IPS DF 6.9 (cell line): ENCODE data around the gene PRDM15.

ENCODE experiments used
- DNase-seq: peaks from one replicate; pipeline ENCODE4 v3.0.0-alpha.2; 2013; ENCODE audit warnings: low read depth, low spot score
- H3K27ac ChIP-seq: one replicate; pipeline ENCODE4 v1.5.1; 2013; ENCODE audit warnings: low read length, control low read depth
- H3K27me3 ChIP-seq: 2 replicates; pipeline ENCODE4 v1.6.1; 2013; ENCODE audit warnings: mild to moderate bottlenecking, low read length; ENCODE audit not compliant: control insufficient read depth, insufficient read depth
- H3K36me3 ChIP-seq: 2 replicates; pipeline ENCODE4 v1.6.1; 2013; ENCODE audit warnings: low read length; ENCODE audit not compliant: control insufficient read depth, insufficient read depth
- H3K4me1 ChIP-seq: 2 replicates; pipeline ENCODE4 v1.6.1; 2013; ENCODE audit warnings: low read length; ENCODE audit not compliant: control insufficient read depth, insufficient read depth
- H3K4me3 ChIP-seq: 2 replicates; pipeline ENCODE4 v1.5.1; 2013; ENCODE audit warnings: mild to moderate bottlenecking, low read length
- H3K9me3 ChIP-seq: 2 replicates; pipeline ENCODE4 v1.6.1; 2013; ENCODE audit warnings: low read length, inconsistent platforms; ENCODE audit not compliant: control insufficient read depth, insufficient read depth
- WGBS: extraction: QIAGEN DNeasy Blood & Tissue Kit; methylation state at CpG from one replicate; pipeline ENCODE4 v1.1.7; 2013; ENCODE audit warnings: mixed read lengths, missing lambda C conversion rate; ENCODE audit not compliant: insufficient read length, insufficient coverage; 5-methylcytosine and 5-hydroxymethylcytosine counted together

The PRDM15 gene

DNA sequence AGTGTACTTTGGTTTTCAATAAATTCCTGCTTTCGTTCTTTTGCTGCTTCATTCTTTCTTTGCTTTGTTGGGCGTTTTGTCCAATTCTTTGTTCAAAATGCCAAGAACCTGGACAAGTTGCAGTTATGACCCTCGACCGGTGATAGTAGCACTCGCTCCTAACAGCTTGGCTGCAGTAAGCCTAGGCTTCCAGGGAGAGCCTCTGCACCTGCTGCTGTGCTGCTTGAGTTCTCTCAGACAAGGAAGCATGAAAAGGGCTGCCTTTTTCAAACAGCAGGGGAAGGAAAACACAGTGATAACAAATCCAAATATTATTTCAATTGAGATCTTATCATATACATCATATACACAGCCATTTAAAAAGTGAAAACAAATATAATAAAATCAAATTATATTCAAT lies 99.5 kb downstream of the PRDM15 start:
- DNase-seq: no peak
- H3K27me3 ChIP-seq: no peaks in the 10 kb centered on the region
- WGBS: no CpG with 5 or more reads among the region's 5 CpGs
- H3K36me3 ChIP-seq: no peaks in the 10 kb centered on the region
- H3K4me3 ChIP-seq: no peak overlapping the region
- H3K4me1 ChIP-seq: peaks cover 1% of the 10 kb centered on the region; the same call in 1 of the 2 replicates
- no peak overlapping the region for H3K27ac ChIP-seq
- no peaks in the 10 kb centered on the region for H3K9me3 ChIP-seq

DNA sequence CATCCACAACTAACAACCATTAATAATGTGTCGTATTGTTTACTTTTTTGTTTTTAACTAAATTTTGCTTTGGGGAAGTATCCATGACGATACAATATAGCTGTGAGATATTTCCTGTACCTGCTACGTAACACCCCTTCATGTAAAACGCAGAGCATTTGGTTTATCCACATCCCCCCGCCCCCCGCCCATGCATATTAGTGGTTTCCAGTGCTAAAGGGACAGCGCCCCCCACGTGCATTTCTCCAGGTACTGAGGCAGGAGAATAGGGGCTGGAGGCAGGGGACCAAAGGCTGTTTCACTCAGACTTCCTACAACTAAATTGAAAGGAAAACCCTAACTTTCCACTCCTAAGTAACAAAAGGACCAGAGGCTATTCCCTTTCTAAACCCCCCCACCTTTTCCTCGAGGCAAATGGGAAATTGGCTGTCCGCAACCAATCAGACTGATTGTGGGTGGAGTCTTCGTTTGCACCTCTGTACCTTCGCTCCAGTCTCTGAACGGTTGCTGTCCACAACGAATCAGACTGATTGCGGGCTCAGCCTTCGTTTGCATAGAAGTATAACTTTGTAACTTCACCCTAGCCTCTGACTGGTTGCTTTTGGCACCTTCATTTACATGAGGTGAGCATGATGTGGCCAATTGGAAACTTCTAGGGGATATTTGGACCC lies 100.1 kb downstream of the PRDM15 start:
- WGBS: no CpG with 5 or more reads among the region's 16 CpGs
- peaks cover 1% of the 10 kb centered on the region; the same call in 1 of the 2 replicates for H3K4me1 ChIP-seq
- no peaks in the 10 kb centered on the region for H3K27me3 ChIP-seq
- H3K4me3 ChIP-seq: no peak overlapping the region
- no peaks in the 10 kb centered on the region for H3K36me3 ChIP-seq
- no peak overlapping the region for H3K27ac ChIP-seq
- no peak for DNase-seq
- H3K9me3 ChIP-seq: no peaks in the 10 kb centered on the region

DNA sequence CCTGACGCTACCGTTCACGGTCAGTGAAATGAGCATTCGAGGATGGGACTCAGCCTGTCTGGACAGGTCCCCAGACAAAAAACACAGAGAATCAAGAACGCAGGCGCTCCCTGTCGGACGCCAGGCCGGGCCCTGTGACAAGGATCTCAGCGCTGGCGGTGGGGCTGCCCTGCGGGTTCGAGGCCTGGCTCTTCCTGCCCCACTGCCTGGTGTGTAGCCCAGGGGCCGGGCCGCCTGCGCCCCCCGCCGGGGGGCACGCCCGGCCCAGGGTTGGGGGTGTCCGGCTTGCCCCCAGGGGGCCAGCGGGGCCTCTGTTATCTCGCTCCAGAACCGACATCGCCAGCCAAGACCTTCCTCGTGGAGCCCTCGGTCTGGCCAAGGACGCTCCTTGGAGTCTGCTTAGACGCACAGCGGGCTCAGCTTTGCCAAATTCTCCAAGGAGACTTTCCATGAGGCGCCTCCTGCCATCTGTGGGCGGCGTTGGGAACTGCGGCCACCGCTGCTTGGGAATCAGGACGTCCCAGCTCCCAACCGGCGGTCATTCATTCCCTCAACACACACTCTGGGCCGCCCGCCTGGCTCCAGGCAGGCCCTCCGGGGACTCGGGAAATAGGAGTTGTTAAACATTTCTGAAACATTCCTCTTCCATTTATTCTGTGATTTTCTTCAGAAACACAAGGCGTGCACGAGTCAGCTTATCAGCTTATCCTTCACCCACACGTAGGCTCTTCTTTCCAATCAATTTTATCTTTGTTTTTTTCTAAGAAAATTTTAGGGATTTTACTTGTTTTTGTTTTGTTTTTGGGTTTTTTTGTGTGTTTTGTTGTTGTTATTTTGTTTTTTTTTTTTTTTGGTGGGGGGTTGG lies 101.0 kb downstream of the PRDM15 start:
- peak; percentile 77 for DNase-seq
- WGBS: no CpG with 5 or more reads among the region's 45 CpGs
- Histone ChIP-seq H3K27ac (no peak overlapping the region), H3K4me3 (no peak overlapping the region), H3K36me3 (no peaks in the 10 kb centered on the region), H3K4me1 (peaks cover 1% of the 10 kb centered on the region; the same call in 1 of the 2 replicates), H3K9me3 (no peaks in the 10 kb centered on the region), H3K27me3 (no peaks in the 10 kb centered on the region)

DNA sequence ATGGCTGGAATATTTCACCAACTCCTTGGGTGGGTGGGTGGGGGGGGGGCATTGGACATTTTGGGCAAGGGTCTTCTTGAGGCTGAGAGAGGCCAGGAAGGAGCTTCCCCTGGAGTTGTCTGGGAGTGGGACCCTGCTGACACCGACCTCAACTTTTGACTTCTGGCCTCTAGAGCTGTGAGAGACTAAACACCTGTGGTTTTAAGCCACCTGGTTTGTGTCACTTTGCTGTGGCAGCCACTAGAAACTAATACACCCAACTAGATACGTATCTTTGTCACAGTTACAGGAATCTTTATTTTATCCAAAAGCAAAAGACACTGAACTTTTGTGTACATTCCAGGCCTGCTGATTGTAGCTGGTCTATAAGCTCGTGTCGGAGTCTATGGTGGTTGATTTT lies 102.4 kb downstream of the PRDM15 start:
- H3K9me3 ChIP-seq: no peaks in the 10 kb centered on the region
- H3K27ac ChIP-seq: no peak overlapping the region
- WGBS: no CpG with 5 or more reads among the region's 4 CpGs
- no peak overlapping the region for H3K4me3 ChIP-seq
- no peaks in the 10 kb centered on the region for H3K36me3 ChIP-seq
- H3K4me1 ChIP-seq: peaks cover 5% of the 10 kb centered on the region
- H3K27me3 ChIP-seq: no peaks in the 10 kb centered on the region; the same call in 1 of the 2 replicates
- no peak for DNase-seq

DNA sequence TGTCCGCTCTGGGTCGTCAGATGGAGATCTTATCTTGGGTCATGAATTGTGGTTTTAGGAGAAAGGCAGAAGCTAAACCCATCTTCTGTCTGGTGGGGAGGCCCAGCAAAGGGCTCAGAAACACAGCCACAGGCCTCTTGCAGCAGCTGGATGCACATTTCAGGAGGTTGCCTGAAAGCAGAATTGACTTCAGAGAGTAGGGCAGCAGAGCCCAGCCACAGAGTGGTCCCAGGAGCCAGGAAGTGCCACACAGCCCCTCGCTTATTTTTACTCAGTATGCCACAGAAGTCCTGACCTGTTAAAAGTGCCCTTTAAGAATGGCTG lies 104.0 kb downstream of the PRDM15 start:
- Histone ChIP-seq H3K4me1 (peaks cover 7% of the 10 kb centered on the region), H3K27me3 (peaks cover 8% of the 10 kb centered on the region; the same call in 1 of the 2 replicates), H3K36me3 (no peaks in the 10 kb centered on the region), H3K9me3 (no peaks in the 10 kb centered on the region), H3K27ac (no peak overlapping the region), H3K4me3 (no peak overlapping the region)
- DNase-seq: no peak
- no CpG with 5 or more reads among the region's 3 CpGs for WGBS

DNA sequence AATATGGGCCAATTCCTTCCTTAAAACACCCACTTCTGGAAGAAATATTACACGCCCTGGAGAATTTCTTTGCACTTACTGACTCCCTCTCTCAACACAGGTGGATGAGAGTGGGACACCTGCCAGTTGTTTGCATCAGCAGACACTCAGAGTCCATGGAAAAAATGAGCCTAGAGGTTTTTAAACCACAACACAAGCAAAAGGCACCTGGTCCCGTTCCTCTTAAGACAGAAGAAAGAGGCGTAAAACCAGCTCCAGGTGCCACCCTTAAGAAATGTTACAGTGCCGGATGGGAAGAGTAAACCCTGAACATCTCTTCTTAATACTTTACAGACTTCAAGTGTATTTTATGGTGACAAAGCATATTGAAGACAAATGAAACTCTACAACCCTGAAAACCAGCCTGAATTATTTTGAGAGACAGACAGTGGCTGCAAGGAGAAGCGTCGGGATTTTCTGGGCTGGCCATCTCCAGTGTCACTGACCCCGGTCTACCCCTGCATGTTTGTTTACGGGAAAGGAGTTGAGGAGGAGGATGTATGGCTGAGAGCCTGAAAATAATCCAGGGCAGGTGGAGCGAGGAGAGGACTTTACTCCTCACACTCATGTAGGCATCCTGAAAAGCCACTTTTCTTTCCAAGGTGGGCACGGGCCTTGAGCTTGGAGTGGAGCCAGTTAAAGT lies 104.5 kb downstream of the PRDM15 start:
- DNase-seq: no peak
- Histone ChIP-seq H3K9me3 (no peaks in the 10 kb centered on the region), H3K4me3 (no peak overlapping the region), H3K27ac (no peak overlapping the region), H3K4me1 (peaks cover 7% of the 10 kb centered on the region), H3K27me3 (peaks cover 12% of the 10 kb centered on the region; the same call in 1 of the 2 replicates), H3K36me3 (no peaks in the 10 kb centered on the region)
- no CpG with 5 or more reads among the region's 10 CpGs for whole genome bisulfite sequencing

DNA sequence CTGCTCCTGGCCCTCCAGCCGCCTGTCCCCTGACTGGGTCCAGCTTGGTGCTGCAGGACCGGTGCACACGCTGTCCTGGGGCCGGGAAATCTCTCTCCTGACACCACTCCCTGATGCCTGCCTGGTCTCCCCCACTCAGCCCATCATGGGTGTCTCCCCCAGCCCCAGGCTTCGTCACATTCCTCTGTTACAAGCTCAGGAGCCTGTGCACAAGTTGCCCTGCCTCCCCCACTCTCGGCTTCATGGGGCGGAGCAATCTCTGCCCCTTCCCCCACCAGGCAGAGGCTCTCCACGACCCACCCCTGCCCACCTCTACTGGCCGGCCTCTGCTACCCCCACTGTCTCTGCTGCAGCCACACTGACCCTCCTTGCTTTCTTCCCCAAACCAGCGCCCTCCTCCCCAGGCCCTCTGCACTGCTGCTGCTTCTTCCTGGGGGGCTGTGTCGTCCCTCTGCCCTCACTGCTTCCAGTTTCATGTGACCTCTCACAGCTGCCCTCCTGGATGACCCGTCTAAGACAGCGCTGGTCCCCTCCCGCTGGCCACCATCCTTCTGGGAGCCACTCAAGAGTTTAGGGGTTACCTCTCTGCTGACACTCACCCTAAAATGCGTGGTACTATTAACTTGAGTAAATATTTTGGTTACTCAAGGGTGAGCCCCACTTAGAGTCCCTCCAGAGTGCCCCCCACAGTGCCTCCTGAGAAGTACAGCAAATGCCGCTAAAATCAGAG lies 106.6 kb downstream of the PRDM15 start:
- no peak for DNase-seq
- Histone ChIP-seq H3K27me3 (peaks cover 25% of the 10 kb centered on the region; the same call in 1 of the 2 replicates), H3K9me3 (no peaks in the 10 kb centered on the region), H3K36me3 (no peaks in the 10 kb centered on the region), H3K4me3 (no peak overlapping the region), H3K27ac (no peak overlapping the region), H3K4me1 (peaks cover 11% of the 10 kb centered on the region)
- WGBS: no CpG with 5 or more reads among the region's 16 CpGs

DNA sequence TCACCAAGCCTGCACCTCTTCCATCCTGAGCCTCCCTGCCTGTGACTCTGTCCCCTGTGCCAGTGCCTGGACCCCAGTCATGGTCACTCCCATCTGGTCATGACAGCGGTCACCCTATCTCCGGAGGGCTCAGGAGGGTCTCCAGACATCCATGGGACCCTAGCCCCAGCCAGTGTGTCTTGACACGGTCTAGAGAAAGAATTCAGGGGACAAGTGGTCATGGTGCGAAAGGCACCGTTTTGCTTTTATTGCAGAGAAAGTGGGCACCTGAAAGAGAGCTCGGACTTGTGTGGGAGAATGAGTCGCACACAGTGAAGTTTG lies 107.6 kb downstream of the PRDM15 start:
- Histone ChIP-seq H3K4me1 (peaks cover 11% of the 10 kb centered on the region), H3K9me3 (no peaks in the 10 kb centered on the region), H3K27ac (no peak overlapping the region), H3K27me3 (peaks cover 28% of the 10 kb centered on the region; the same call in 1 of the 2 replicates), H3K36me3 (no peaks in the 10 kb centered on the region), H3K4me3 (no peak overlapping the region)
- no CpG with 5 or more reads among the region's 7 CpGs for WGBS
- no peak for DNase-seq

DNA sequence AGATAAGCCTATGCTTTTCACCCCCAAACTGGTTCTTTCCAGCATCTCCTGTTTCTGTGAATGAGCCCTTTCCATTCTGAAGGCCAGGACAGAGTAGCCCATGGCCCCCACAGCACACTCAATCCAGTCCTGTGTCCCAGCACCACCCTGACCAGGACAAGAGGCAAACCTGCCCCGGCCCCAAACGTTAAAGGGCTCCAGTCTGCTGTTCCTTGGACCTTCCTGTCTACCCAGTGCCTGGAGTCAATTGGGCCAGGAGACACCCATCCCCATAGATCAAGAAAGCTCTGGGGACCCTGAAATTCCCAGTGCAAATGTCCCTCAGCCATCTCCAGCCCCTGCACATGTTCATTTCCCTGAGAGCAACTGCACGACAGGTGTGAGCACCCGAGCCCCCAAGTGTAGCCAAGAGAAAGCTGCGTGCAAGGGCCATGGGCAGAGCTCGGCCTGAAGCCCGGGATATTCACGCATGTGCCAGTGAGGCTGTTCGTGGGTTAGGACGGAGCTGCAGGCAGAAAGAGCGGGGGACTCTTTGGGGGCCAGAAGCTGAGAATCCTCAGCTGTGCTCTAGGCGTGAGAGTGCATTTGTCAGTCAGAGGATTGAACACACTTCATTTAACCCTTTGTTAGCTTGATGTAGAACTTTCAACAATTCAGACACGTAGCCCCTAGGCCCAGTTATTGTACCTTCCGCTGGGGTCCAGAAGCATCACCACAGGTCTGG lies 108.1 kb downstream of the PRDM15 start:
- H3K9me3 ChIP-seq: no peaks in the 10 kb centered on the region
- H3K4me1 ChIP-seq: peaks cover 11% of the 10 kb centered on the region
- H3K4me3 ChIP-seq: no peak overlapping the region
- H3K27me3 ChIP-seq: peaks cover 31% of the 10 kb centered on the region; the same call in 1 of the 2 replicates
- no peaks in the 10 kb centered on the region for H3K36me3 ChIP-seq
- H3K27ac ChIP-seq: no peak overlapping the region
- no CpG with 5 or more reads among the region's 14 CpGs for WGBS
- DNase-seq: no peak
